Measurements from ENCODE around the gene KCTD10. TPM values are rescaled to one million over a fixed set of nuclear protein-coding genes. Genes with fewer than 3 reads are reported as not detected.

The KCTD10 gene
- polyA plus RNA-seq, 2 of the 4 experiments (the other 2 are of a cell fraction): 43.5 to 50.4 TPM

- POLR2A ChIA-PET: no interaction called here
- Histone ChIP-seq H3K27ac (no peak overlapping the region), H3K9me3 (no peaks in the 10 kb centered on the region), H3K4me3 (no peak overlapping the region), H3K4me2 (no peak overlapping the region), H3K4me1 (no peaks in the 10 kb centered on the region)
- CTCF ChIA-PET: interaction anchor here (0.6 to 1.4 kb wide), 3 partner anchors 10 to 385 kb away, joined by 3 to 4 read pairs (median 3); no protein-coding TSS in a partner anchor
- FAIRE-seq (no peak), ATAC-seq (no peak), DNase-seq (ENCODE audit: low read depth in 1 of 2, low spot score in 1 of 2) (no peak)
- TF ChIP-seq JUN (IDR thresholded peaks at IDR 0.05) (no peak), HDAC2 (IDR thresholded peaks at IDR 0.05) (no peak), EHF (CRISPR knock-in tag; IDR thresholded peaks at IDR 0.05) (no peak), HES2 (IDR thresholded peaks at IDR 0.05) (no peak), RFX5 (IDR thresholded peaks at IDR 0.05) (no peak), GATA3 (IDR thresholded peaks at IDR 0.05; ENCODE audit: borderline replicate concordance) (no peak), PBX3 (IDR thresholded peaks at IDR 0.05) (no peak), ELK1 (IDR thresholded peaks at IDR 0.05; ENCODE audit: low read depth, low read length) (no peak), CTCF (IDR thresholded peaks at IDR 0.05) (no peak), KDM1A (IDR thresholded peaks at IDR 0.05; ENCODE audit: low read depth) (no peak), MYC (IDR thresholded peaks at IDR 0.05; ENCODE audit: borderline replicate concordance, low read length) (no peak), MAFK (IDR thresholded peaks at IDR 0.05; ENCODE audit: partially characterized antibody) (no peak), CHD4 (IDR thresholded peaks at IDR 0.05; ENCODE audit: borderline replicate concordance) (no peak), CBX8 (IDR thresholded peaks at IDR 0.05) (no peak), RCOR1 (IDR thresholded peaks at IDR 0.05; ENCODE audit: low read depth, low read length) (no peak)
- 91% methylated on average over 1 of the region's 1 CpG for WGBS (ENCODE audit: missing lambda C conversion rate)
These were observed 16.8 kb upstream of the KCTD10 start for GRCh38 chr12:109493938-109494337.

- Histone ChIP-seq H3K9me3 (no peaks in the 10 kb centered on the region), H3K4me3 (no peak overlapping the region), H3K4me2 (no peak overlapping the region), H3K27ac (no peak overlapping the region), H3K4me1 (no peaks in the 10 kb centered on the region)
- ATAC-seq: no peak
- POLR2A ChIA-PET: no interaction called here
- FAIRE-seq: no peak
- CTCF ChIA-PET: interaction anchor here (1.4 kb wide), 1 partner anchor 11 kb away, joined by 4 read pairs; no protein-coding TSS in a partner anchor
- TF ChIP-seq FOXS1 (CRISPR knock-in tag; IDR thresholded peaks at IDR 0.05) (no peak), SMC3 (IDR thresholded peaks at IDR 0.05) (no peak), RCOR1 (IDR thresholded peaks at IDR 0.05; ENCODE audit: low read depth, low read length) (no peak), ELK1 (IDR thresholded peaks at IDR 0.05; ENCODE audit: low read depth, low read length) (no peak), BCL3 (IDR thresholded peaks at IDR 0.05) (no peak), JUN (IDR thresholded peaks at IDR 0.05) (no peak), BHLHE40 (IDR thresholded peaks at IDR 0.05; ENCODE audit: low read depth, low read length) (no peak), FOSL2 (IDR thresholded peaks at IDR 0.05) (no peak), FOSL2 (CRISPR knock-in tag; IDR thresholded peaks at IDR 0.05) (no peak), MAX (IDR thresholded peaks at IDR 0.05) (no peak), HOXB5 (CRISPR knock-in tag; IDR thresholded peaks at IDR 0.05) (no peak), NR3C1 (IDR thresholded peaks at IDR 0.05) (no peak), USF2 (IDR thresholded peaks at IDR 0.05) (no peak)
- DNase-seq (ENCODE audit: low read depth in 1 of 2, low spot score in 1 of 2): no peak
These were observed 16.0 kb upstream of the KCTD10 start for GRCh38 chr12:109493090-109493489.

Data from A549 (cell line).